Mucosa of descending colon (tissue), 3 donors: ENCODE results near the gene NDC80. TPM values are rescaled to one million over a fixed set of nuclear protein-coding genes. Genes with fewer than 3 reads are reported as not detected.

Experiments
- ATAC-seq: fragments of 200-7000 bp; cut with Tn5 transposase; one replicate; pipeline ENCODE4 v1.9.1; 2020; ENCODE audit warnings: mild to moderate bottlenecking, moderate library complexity
- DNase-seq, 3 donors: peaks; one replicate each; pipeline ENCODE4 v3.0.0-alpha.2; 2020
- H3K36me3 ChIP-seq: fragments of 200-600 bp; one replicate; pipeline ENCODE4 v1.8.0; 2021; ENCODE audit warnings: low read depth, mild to moderate bottlenecking
- H3K4me1 ChIP-seq: fragments of 200-600 bp; one replicate; pipeline ENCODE4 v1.8.0; 2021; ENCODE audit warnings: low read depth, mild to moderate bottlenecking
- H3K4me3 ChIP-seq: fragments of 200-600 bp; one replicate; pipeline ENCODE4 v1.8.0; 2021; ENCODE audit warnings: mild to moderate bottlenecking
- H3K9me3 ChIP-seq: fragments of 200-600 bp; one replicate; pipeline ENCODE4 v1.8.0; 2021; ENCODE audit warnings: mild to moderate bottlenecking
- intact Hi-C, 2 donors: fragments of 100-400 bp; cut with DNase I in 1 of 2; cut with micrococcal nuclease in 1 of 2; formaldehyde crosslinking; loops; one replicate each; pipeline versions ENCODE4 v1.11.0 to v1.11.1; 2022; cut with DNase I, micrococcal nuclease
- total RNA-seq, 3 donors: library from RNA; stranded (reverse); fragmentation: NEBNext Ultra II Directional in 2 of 3; extraction: Animal tissue kit (Norgen Biotek cat#: 25700) in 2 of 3; gene quantifications; one replicate each; pipeline versions ENCODE4 v1.2.1 to v1.2.4, GENCODE V29; 2021 to 2023
- TF ChIP-seq, protein P1 (sequence below): fragments of 200-600 bp; IDR thresholded peaks from one replicate; pipeline ENCODE4 v1.8.0; 2022; ENCODE audit warnings: antibody characterized with exemption, mild to moderate bottlenecking
- donor health status: DM: no; HTN: no; CAD: no; lungs with moderate emphysema.
- donor health status: DM: no; HTN: no; CAD: no.
- donor health status: DM: no; HTN: yes; CAD: no.

NDC80 gene
- total RNA-seq, 3 donors from 2014 or later = 1.5 to 11.6 (median 3.1) TPM

DNA sequence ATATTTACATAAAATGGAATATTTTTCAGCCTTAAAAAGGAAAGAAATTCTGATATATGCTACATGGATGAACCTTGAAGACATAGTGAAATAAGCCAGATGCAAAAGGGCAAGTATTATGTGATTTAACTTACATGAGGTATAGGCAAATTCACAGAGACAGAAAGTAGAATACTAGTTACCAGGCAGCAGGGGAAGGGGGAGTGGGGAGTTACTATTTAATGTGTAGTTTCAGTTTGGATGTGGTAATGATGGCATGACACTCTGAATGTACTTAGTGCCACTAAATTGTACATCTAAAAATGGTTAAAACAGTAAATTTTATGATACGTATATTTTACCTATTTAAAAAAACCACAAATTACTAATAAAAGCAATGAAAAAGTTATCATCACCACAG is 12.1 kb upstream of the NDC80 start:
- TF ChIP-seq, protein P1, sequence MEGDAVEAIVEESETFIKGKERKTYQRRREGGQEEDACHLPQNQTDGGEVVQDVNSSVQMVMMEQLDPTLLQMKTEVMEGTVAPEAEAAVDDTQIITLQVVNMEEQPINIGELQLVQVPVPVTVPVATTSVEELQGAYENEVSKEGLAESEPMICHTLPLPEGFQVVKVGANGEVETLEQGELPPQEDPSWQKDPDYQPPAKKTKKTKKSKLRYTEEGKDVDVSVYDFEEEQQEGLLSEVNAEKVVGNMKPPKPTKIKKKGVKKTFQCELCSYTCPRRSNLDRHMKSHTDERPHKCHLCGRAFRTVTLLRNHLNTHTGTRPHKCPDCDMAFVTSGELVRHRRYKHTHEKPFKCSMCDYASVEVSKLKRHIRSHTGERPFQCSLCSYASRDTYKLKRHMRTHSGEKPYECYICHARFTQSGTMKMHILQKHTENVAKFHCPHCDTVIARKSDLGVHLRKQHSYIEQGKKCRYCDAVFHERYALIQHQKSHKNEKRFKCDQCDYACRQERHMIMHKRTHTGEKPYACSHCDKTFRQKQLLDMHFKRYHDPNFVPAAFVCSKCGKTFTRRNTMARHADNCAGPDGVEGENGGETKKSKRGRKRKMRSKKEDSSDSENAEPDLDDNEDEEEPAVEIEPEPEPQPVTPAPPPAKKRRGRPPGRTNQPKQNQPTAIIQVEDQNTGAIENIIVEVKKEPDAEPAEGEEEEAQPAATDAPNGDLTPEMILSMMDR = no peak
- ATAC-seq (no peak), DNase-seq (no peak)
- no peak overlapping the region for H3K4me3 ChIP-seq
- intact Hi-C loops = no loop called here
- no peaks in the 10 kb centered on the region for H3K36me3 ChIP-seq
- no peaks in the 10 kb centered on the region for H3K9me3 ChIP-seq
- no peaks in the 10 kb centered on the region for H3K4me1 ChIP-seq

DNA sequence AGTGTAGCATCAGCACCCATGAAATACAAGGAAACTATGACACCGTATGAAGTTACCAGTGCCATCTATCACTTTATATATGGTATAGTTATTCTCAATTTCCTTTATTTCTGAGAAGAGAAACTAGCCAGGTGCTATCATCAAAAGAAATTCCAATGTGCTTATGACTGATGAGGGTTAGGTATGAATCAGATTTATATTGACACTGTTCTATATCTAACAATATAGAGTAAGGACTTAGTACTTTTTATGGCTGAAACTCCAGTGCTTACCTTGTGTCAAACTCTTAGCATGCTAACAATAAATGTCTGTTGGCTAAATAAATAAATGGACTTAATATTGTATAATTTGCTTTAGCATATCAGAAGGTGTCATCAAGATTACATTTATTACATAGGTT is 7.0 kb upstream of the NDC80 start:
- TF ChIP-seq, protein P1 = no peak
- ATAC-seq = peak; percentile 89
- DNase-seq = no peak

DNA sequence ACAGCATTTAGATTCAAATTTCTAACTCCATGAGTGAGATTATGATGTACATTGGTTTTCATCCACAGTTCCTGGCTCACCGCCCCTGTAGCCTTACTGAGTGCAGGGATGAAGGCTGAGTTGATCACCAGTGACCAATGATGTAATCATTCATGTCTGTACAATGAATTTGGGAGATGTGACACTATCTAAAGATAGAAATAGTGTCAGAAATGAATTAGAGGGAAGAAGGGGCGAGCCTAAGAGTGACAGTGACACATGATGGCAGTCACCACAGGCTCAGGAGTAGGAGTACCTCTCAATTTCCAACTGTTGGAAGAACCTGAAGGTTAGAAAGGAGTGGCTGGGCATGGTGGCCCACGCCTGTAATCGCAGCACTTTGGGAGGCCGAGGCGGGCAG is 3.2 kb upstream of the NDC80 start:
- DNase-seq = no peak
- Histone ChIP-seq H3K36me3 (no peaks in the 10 kb centered on the region), H3K4me1 (peaks cover 8% of the 10 kb centered on the region), H3K4me3 (no peak overlapping the region), H3K9me3 (no peaks in the 10 kb centered on the region)
- TF ChIP-seq, protein P1 = no peak
- no peak for ATAC-seq
- intact Hi-C loops = no loop called here

More for the DNA sequence above, 7.0 kb upstream of the NDC80 start:
- intact Hi-C loops = no loop called here
- no peaks in the 10 kb centered on the region for H3K4me1 ChIP-seq
- no peaks in the 10 kb centered on the region for H3K9me3 ChIP-seq
- H3K4me3 ChIP-seq = no peak overlapping the region
- H3K36me3 ChIP-seq = no peaks in the 10 kb centered on the region

DNA sequence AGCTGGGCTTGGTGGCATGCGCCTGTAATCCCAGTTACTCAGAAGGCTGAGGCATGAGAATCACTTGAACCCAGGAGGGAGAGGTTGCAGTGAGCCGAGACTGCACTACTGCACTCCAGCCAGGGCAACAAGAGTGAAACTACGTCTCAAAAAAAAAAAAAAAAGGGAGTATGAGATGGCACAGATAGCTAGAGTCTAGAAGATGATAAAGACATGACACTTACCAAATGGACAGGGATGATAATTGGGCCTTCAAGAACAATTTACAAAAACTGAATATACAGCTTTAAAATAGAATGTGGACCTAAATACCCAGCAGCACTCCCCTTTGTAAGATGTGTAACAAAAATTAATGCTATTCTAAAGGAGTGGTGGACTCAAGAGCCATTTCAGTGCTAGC is 2.8 kb upstream of the NDC80 start:
- Histone ChIP-seq H3K4me1 (peaks cover 8% of the 10 kb centered on the region), H3K4me3 (no peak overlapping the region), H3K9me3 (no peaks in the 10 kb centered on the region), H3K36me3 (no peaks in the 10 kb centered on the region)
- DNase-seq = no peak
- intact Hi-C loops = no loop called here
- no peak for ATAC-seq
- TF ChIP-seq, protein P1 = no peak

GRCh38 chr18:2569338-2570207 is 1.8 kb upstream of the NDC80 start:
- H3K4me3 ChIP-seq = no peak overlapping the region
- H3K9me3 ChIP-seq = no peaks in the 10 kb centered on the region
- DNase-seq (no peak), ATAC-seq (no peak)
- intact Hi-C loops = loop anchor here in 1 of 2 donors (10.0 kb wide), 1 partner anchor 85 kb away; the partner anchor contains the start of gene SMCHD1
- peaks cover 8% of the 10 kb centered on the region for H3K4me1 ChIP-seq
- TF ChIP-seq, protein P1 = no peak
- no peaks in the 10 kb centered on the region for H3K36me3 ChIP-seq
